Psoas muscle (tissue), 8 donors: ENCODE results near the gene MTFR2. TPM values are rescaled to one million over a fixed set of nuclear protein-coding genes. Genes with fewer than 3 reads are reported as not detected.

ENCODE experiments used
- ATAC-seq, 4 donors: fragments of 200-7000 bp; cut with Tn5 transposase; one replicate each; pipeline ENCODE4 v1.9.1; 2020; ENCODE audit warnings: moderate library complexity in 3 of 4, mild to moderate bottlenecking in 2 of 4
- DNase-seq, 2 donors: peaks; one replicate each; pipeline ENCODE4 v3.0.0-alpha.2; 2020
- H3K27ac ChIP-seq: fragments of 200-600 bp; one replicate; pipeline ENCODE4 v1.8.0; 2022
- H3K27me3 ChIP-seq, 3 donors: fragments of 200-600 bp in 1 of 3; one replicate each; pipeline versions ENCODE4 v1.6.1 to v1.8.0; 2013 to 2022; ENCODE audit warnings: low read length in 2 of 3, mild to moderate bottlenecking in 2 of 3, moderate library complexity in 1 of 3; ENCODE audit not compliant: insufficient read depth in 3 of 3
- H3K36me3 ChIP-seq, 2 donors: fragments of 200-600 bp in 1 of 2; one replicate each; pipeline versions ENCODE4 v1.6.1 to v1.8.0; 2013 to 2022; ENCODE audit warnings: low read depth in 1 of 2, mild to moderate bottlenecking in 1 of 2, moderate library complexity in 1 of 2; ENCODE audit not compliant: insufficient read depth in 1 of 2
- H3K4me1 ChIP-seq: fragments of 200-600 bp; one replicate; pipeline ENCODE4 v1.8.0; 2022
- H3K4me3 ChIP-seq: fragments of 200-600 bp; one replicate; pipeline ENCODE4 v1.8.0; 2022; ENCODE audit warnings: mild to moderate bottlenecking
- H3K9me3 ChIP-seq: fragments of 200-600 bp; one replicate; pipeline ENCODE4 v1.8.0; 2022
- CTCF ChIP-seq: fragments of 200-600 bp; IDR thresholded peaks from one replicate; pipeline ENCODE4 v1.8.0; 2022; ENCODE audit warnings: antibody characterized with exemption
- WGBS, 3 donors: extraction: QIAGEN DNeasy Blood & Tissue Kit; methylation state at CpG; one replicate each; pipeline versions ENCODE4 v1.1.6 to v1.1.7; 2013; 5-methylcytosine and 5-hydroxymethylcytosine counted together
- intact Hi-C, 2 donors: fragments of 100-400 bp; cut with DNase I; formaldehyde crosslinking; loops; one replicate each; pipeline versions ENCODE4 v1.11.0 to v1.14.2; 2022
- polyA plus RNA-seq, 3 donors: library from polyadenylated mRNA; stranded (reverse); fragments of 200-250 nt; gene quantifications; one replicate each; pipeline ENCODE4 v1.2.3, GENCODE V29; 2013
- total RNA-seq, 4 donors: library from RNA; stranded (reverse); fragmentation: NEBNext Ultra II Directional in 2 of 4; extraction: Animal tissue kit (Norgen Biotek cat#: 25700) in 2 of 4; gene quantifications; one replicate each; pipeline versions ENCODE4 v1.2.1 to v1.2.4, GENCODE V29; 2021 to 2023
- donor health status: healthy with polysubstance abuse.
- donor health status: DM: no; HTN: no; CAD: no; lungs with moderate emphysema.
- donor health status: Bipolar disorder and iron deficiency.
- donor health status: healthy.
- donor health status: DM: yes; HTN: yes; CAD: no.
- donor health status: DM: no; HTN: no; CAD: no.
- donor health status: DM: no; HTN: no; CAD: no.
- donor health status: DM: yes; HTN: yes; CAD: no.

MTFR2 gene
- total and polyA plus RNA-seq, 7 donors, result 0.07 to 0.95 (median 0.41) TPM; not detected in 1

- Histone ChIP-seq H3K27ac (no peak overlapping the region), H3K4me3 (no peak overlapping the region), H3K27me3 (peaks cover 0 to 2% (median 0%) of the 10 kb centered on the region in 3 donors), H3K4me1 (no peaks in the 10 kb centered on the region), H3K9me3 (no peaks in the 10 kb centered on the region), H3K36me3 (no peaks in the 10 kb centered on the region)
- no peak for DNase-seq
- 94 to 95% (median 94%) methylated on average over 4 of the region's 4 CpGs for WGBS, 3 donors
- no peak for ATAC-seq
- no peak for TF ChIP-seq CTCF
- intact Hi-C loops, result no loop called here
These were observed 41.3 kb downstream of the MTFR2 start for GRCh38 chr6:136208783-136209182.

- intact Hi-C loops, result no loop called here
- Histone ChIP-seq H3K27ac (no peak overlapping the region), H3K4me3 (no peak overlapping the region), H3K36me3 (no peaks in the 10 kb centered on the region), H3K9me3 (no peaks in the 10 kb centered on the region), H3K27me3 (peaks cover 0 to 2% (median 0%) of the 10 kb centered on the region in 3 donors), H3K4me1 (no peaks in the 10 kb centered on the region)
- ATAC-seq (no peak), DNase-seq (no peak)
- no peak for TF ChIP-seq CTCF
- WGBS, 3 donors, result 41 to 51% (median 43%) methylated on average over 5 of the region's 5 CpGs
These were observed 48.4 kb downstream of the MTFR2 start for GRCh38 chr6:136201732-136202131.

- H3K27me3 ChIP-seq, result no peaks in the 10 kb centered on the region
- intact Hi-C loops, result no loop called here
- no peak overlapping the region for H3K4me3 ChIP-seq
- ATAC-seq (no peak), DNase-seq (no peak)
- H3K27ac ChIP-seq, result no peak overlapping the region
- no peak for TF ChIP-seq CTCF
- WGBS, 3 donors, result 51 to 66% (median 57%) methylated on average over 6 of the region's 6 CpGs
- peaks cover under 1 to 60% of the 10 kb centered on the region in 2 donors for H3K36me3 ChIP-seq
- H3K9me3 ChIP-seq, result no peaks in the 10 kb centered on the region
- H3K4me1 ChIP-seq, result no peaks in the 10 kb centered on the region
These were observed 57.2 kb downstream of the MTFR2 start for GRCh38 chr6:136192902-136193301.

GRCh38 chr6:136191606-136192312 is 58.4 kb downstream of the MTFR2 start:
- TF ChIP-seq CTCF, result no peak
- Histone ChIP-seq H3K27me3 (no peaks in the 10 kb centered on the region), H3K4me1 (no peaks in the 10 kb centered on the region), H3K4me3 (no peak overlapping the region), H3K9me3 (no peaks in the 10 kb centered on the region), H3K36me3 (peaks cover 7 to 72% of the 10 kb centered on the region in 2 donors), H3K27ac (no peak overlapping the region)
- ATAC-seq, result no peak
- intact Hi-C loops, result no loop called here
- DNase-seq, result no peak
- WGBS, 3 donors, result 92 to 94% (median 93%) methylated on average over 32 of the region's 32 CpGs

GRCh38 chr6:136189104-136189503 is 61.0 kb downstream of the MTFR2 start:
- H3K4me3 ChIP-seq, result no peak overlapping the region
- no peaks in the 10 kb centered on the region for H3K9me3 ChIP-seq
- WGBS, 3 donors, result 90 to 97% (median 97%) methylated on average over 3 of the region's 3 CpGs
- H3K27ac ChIP-seq, result no peak overlapping the region
- ATAC-seq (no peak), DNase-seq (no peak)
- H3K4me1 ChIP-seq, result no peaks in the 10 kb centered on the region
- intact Hi-C loops, result no loop called here
- TF ChIP-seq CTCF, result no peak
- H3K36me3 ChIP-seq, result peaks cover 7 to 72% of the 10 kb centered on the region in 2 donors
- no peaks in the 10 kb centered on the region for H3K27me3 ChIP-seq
